OCI-LY1 (cell line): ENCODE data around the gene ASB13.

Experiments used
- CTCF ChIP-seq: fragments of 200-600 bp; sonication (generic), shearing (Covaris generic); IDR thresholded peaks from 2 replicates; pipeline ENCODE4 v1.5.1; 2017; ENCODE audit warnings: mild to moderate bottlenecking, antibody characterized with exemption, low read length, moderate library complexity, mixed read lengths
- EZH2 ChIP-seq: fragments of 200-600 bp; sonication (generic), shearing (Covaris generic); IDR thresholded peaks from 2 replicates; pipeline ENCODE4 v1.8.0; 2017; ENCODE audit warnings: borderline replicate concordance, mixed run types, mild to moderate bottlenecking, antibody characterized with exemption, low read length, moderate library complexity, mixed read lengths

- no peak for TF ChIP-seq CTCF
- no peak for TF ChIP-seq EZH2
Measured at GRCh38 chr10:5638494-5638893, 27.9 kb downstream of the ASB13 start.
